Panc1 (cell line): ENCODE measurements around the gene KRTAP3-1.

ENCODE experiments used
- CTCF ChIP-seq: fragments of 450-650 bp; IDR thresholded peaks from 2 replicates; pipeline ENCODE4 v1.5.1; 2017; ENCODE audit warnings: mild to moderate bottlenecking
- POLR2AphosphoS5 ChIP-seq: IDR thresholded peaks from 2 replicates; pipeline ENCODE4 v1.6.1; 2012; ENCODE audit warnings: mild to moderate bottlenecking, low read depth, low read length, moderate library complexity
- REST ChIP-seq, 2 experiments: IDR thresholded peaks; 2 replicates each; pipeline ENCODE4 v1.6.1; 2011 to 2012; ENCODE audit warnings: low read depth in 2 of 2, control low read depth in 1 of 2, low read length in 1 of 2, mild to moderate bottlenecking in 1 of 2, moderate library complexity in 1 of 2; ENCODE audit not compliant: insufficient read depth in 1 of 2
- SIN3A ChIP-seq: IDR thresholded peaks from 2 replicates; pipeline ENCODE4 v1.6.1; 2012; ENCODE audit warnings: low read depth, mild to moderate bottlenecking, low read length, moderate library complexity, borderline replicate concordance; ENCODE audit not compliant: insufficient read depth

- TF ChIP-seq CTCF (no peak), POLR2AphosphoS5 (no peak), SIN3A (no peak), REST (IDR thresholded peaks at IDR 0.05; ENCODE audit: insufficient read depth in 1 of 2, low read depth in 2 of 2, low read length in 1 of 2) (no peak)
Observed at GRCh38 chr17:41037853-41038350, 29.0 kb upstream of the KRTAP3-1 start.
